WTC11 (cell line): ENCODE data around the gene ZGPAT.

Experiments
- AFF4 ChIP-seq: sonication (generic); formaldehyde crosslinking; IDR thresholded peaks from 2 replicates; pipeline ENCODE4 v1.8.1; 2023; ENCODE audit warnings: mild to moderate bottlenecking, missing genetic modification reagents, borderline replicate concordance
- ATF3 ChIP-seq: sonication (generic); formaldehyde crosslinking; conservative IDR thresholded peaks from 2 replicates; pipeline ENCODE4 v1.8.1; 2022; ENCODE audit warnings: mild to moderate bottlenecking, missing genetic modification reagents
- CREB1 ChIP-seq: sonication (generic); formaldehyde crosslinking; IDR thresholded peaks from 2 replicates; pipeline ENCODE4 v1.8.0; 2023; ENCODE audit warnings: mild to moderate bottlenecking, missing genetic modification reagents
- CTCF ChIP-seq: fragments of 200-600 bp; IDR thresholded peaks from 2 replicates; pipeline ENCODE4 v1.8.0; 2022; ENCODE audit warnings: antibody characterized with exemption
- E2F1 ChIP-seq: sonication (generic); formaldehyde crosslinking; IDR thresholded peaks from 2 replicates; pipeline ENCODE4 v1.8.0; 2022; ENCODE audit warnings: mild to moderate bottlenecking, missing genetic modification reagents
- RELA ChIP-seq: sonication (generic); formaldehyde crosslinking; IDR thresholded peaks from 2 replicates; pipeline ENCODE4 v1.8.1; 2022; ENCODE audit warnings: missing genetic modification reagents, mild to moderate bottlenecking, borderline replicate concordance

- no peak for TF ChIP-seq CTCF
- no peak for TF ChIP-seq E2F1 (CRISPR knock-in tag)
- no peak for TF ChIP-seq AFF4 (CRISPR knock-in tag)
- TF ChIP-seq CREB1 (CRISPR knock-in tag), result no peak
- no peak for TF ChIP-seq ATF3 (CRISPR knock-in tag)
- TF ChIP-seq RELA, result no peak
These were observed 29.8 kb downstream of the ZGPAT start for GRCh38 chr20:63737695-63737944.
